K562 treated with DMSO at 1 percent for 12 hours (cell line): ENCODE measurements around the gene NCAPD3. TPM values are rescaled to one million over a fixed set of nuclear protein-coding genes. Genes with fewer than 3 reads are reported as not detected.

Experiments
- total RNA-seq: library from RNA; unstranded; fragments of 300-600 nt; gene quantifications from 2 replicates; pipeline ENCODE4 v1.2.3, GENCODE V29; 2022; ENCODE audit not compliant: insufficient read depth

NCAPD3 gene, protein sequence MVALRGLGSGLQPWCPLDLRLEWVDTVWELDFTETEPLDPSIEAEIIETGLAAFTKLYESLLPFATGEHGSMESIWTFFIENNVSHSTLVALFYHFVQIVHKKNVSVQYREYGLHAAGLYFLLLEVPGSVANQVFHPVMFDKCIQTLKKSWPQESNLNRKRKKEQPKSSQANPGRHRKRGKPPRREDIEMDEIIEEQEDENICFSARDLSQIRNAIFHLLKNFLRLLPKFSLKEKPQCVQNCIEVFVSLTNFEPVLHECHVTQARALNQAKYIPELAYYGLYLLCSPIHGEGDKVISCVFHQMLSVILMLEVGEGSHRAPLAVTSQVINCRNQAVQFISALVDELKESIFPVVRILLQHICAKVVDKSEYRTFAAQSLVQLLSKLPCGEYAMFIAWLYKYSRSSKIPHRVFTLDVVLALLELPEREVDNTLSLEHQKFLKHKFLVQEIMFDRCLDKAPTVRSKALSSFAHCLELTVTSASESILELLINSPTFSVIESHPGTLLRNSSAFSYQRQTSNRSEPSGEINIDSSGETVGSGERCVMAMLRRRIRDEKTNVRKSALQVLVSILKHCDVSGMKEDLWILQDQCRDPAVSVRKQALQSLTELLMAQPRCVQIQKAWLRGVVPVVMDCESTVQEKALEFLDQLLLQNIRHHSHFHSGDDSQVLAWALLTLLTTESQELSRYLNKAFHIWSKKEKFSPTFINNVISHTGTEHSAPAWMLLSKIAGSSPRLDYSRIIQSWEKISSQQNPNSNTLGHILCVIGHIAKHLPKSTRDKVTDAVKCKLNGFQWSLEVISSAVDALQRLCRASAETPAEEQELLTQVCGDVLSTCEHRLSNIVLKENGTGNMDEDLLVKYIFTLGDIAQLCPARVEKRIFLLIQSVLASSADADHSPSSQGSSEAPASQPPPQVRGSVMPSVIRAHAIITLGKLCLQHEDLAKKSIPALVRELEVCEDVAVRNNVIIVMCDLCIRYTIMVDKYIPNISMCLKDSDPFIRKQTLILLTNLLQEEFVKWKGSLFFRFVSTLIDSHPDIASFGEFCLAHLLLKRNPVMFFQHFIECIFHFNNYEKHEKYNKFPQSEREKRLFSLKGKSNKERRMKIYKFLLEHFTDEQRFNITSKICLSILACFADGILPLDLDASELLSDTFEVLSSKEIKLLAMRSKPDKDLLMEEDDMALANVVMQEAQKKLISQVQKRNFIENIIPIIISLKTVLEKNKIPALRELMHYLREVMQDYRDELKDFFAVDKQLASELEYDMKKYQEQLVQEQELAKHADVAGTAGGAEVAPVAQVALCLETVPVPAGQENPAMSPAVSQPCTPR (N-terminal part only)
- total RNA-seq: 22.9 and 66.0 TPM in 2 replicates

DNA sequence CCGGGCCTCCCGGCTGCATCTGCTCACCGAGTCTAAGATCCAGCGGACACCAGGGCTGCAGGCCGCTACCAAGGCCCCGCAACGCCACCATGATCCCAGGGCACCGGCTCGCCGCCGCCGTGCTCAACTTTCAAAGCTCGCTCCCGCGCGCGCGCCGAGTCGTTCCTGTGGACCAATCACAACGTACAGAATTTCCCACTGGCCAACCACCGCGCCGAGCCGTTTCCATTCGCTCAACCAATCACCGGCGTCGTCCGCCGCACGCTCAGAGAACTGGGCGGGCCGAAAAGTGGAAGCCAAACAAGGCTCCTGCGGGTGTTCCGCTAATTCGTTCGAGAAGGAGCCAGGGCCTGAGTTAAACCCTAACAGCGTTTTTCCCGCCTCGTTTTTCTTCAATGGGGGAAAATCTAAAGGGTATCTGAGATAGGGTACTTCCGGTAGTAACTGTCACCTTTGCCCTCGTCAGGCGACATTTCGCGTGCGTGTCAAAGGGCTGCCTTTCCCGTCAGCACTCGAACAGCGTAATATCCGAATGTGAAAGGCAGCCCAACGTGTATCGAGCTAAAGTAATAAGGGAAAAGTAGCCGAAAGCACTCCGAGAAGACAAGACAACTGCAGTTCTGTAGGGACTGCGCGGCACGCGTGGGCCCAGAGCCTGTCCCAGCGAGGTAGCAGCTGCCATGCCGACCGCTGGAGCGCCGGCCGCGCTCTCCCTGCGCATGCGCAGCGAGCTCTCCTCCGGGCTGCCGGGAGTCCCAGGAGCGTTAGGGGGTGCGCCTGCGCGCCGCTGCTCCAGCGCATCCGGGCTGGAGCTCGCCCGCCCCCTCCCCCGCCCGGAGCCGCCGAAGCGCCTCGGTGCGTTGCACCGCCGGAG lies at the start of gene NCAPD3, which contains the start of gene VPS26B:
Gene NCAPD3, minus strand, starts transcription at position 132 of the 874 bp plus-strand sequence. Its CDS starts 41 bp downstream, at position 91.
Gene VPS26B, plus strand, starts transcription at position 836 of the 874 bp plus-strand sequence. CDS start 452 bp downstream, outside the sequence.

DNA sequence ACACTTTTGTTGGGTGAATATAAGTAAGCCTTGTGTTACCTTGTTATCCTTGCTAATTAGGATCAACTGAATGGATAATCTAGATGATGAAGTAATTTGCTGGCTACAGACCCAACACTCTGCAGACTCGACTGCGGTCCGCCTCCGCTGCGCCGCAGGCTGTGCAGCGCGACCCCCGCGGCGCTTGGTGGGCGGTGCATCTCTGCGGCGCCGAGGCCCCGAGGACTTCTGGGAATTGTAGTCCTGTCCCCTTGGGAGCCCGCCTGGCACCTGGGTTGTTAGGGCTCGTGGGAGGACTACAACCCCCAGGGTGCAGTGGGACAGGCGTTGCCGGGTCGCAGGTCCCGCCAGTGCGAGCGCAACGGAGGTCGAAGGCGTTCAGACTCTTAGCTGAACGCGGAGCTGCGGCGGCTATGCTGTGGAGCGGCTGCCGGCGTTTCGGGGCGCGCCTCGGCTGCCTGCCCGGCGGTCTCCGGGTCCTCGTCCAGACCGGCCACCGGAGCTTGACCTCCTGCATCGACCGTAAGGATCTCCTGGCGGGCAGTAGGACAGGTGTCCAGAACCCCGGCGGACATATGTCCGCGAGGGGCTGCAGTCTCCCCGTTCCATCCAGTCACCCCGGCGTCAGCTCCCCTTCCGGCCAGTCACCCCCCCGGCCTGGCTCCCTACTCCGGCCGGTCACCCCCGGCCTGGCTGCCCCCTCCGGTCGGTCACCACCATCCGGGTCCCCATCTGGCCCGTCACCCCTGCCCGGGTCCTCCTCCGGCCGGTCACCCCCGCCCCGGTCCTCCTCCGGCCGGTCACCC lies 29.6 kb upstream of the NCAPD3 start, which contains the start of the genes ACAD8 and THYN1:
Gene ACAD8, plus strand, starts transcription at position 381 of the 806 bp plus-strand sequence. Its CDS starts 33 bp downstream, at position 414.
Gene THYN1, minus strand, starts transcription at position 165 of the 806 bp plus-strand sequence. CDS start 470 bp downstream, outside the sequence.

Other genes with a start within 250 kb of the NCAPD3 start
- 0.99 TPM in 1 of 2 replicates, not detected in the other for gene JAM3, start 154.9 kb downstream of the NCAPD3 start, total RNA-seq
- gene VPS26B, start 704 bp upstream of the NCAPD3 start, total RNA-seq: 26.7 and 51.8 TPM in 2 replicates
- gene THYN1, start 29.4 kb upstream of the NCAPD3 start, total RNA-seq: 50.8 and 73.7 TPM in 2 replicates
- 20.3 and 29.2 TPM in 2 replicates for gene ACAD8, start 29.6 kb upstream of the NCAPD3 start, total RNA-seq
- 0.38 TPM in 1 of 2 replicates, not detected in the other for gene GLB1L3, start 52.4 kb upstream of the NCAPD3 start, total RNA-seq
- 11.0 and 16.0 TPM in 2 replicates for gene GLB1L2, start 108.0 kb upstream of the NCAPD3 start, total RNA-seq
- 0.93 TPM in 1 of 2 replicates, not detected in the other for gene B3GAT1, start 188.3 kb upstream of the NCAPD3 start, total RNA-seq